Panc1 (cell line): ENCODE measurements around the gene ACTR6.

Experiments
- CTCF ChIP-seq: fragments of 450-650 bp; IDR thresholded peaks from 2 replicates; pipeline ENCODE4 v1.5.1; 2017; ENCODE audit warnings: mild to moderate bottlenecking
- POLR2AphosphoS5 ChIP-seq: IDR thresholded peaks from 2 replicates; pipeline ENCODE4 v1.6.1; 2012; ENCODE audit warnings: mild to moderate bottlenecking, low read depth, low read length, moderate library complexity
- REST ChIP-seq, 2 experiments: IDR thresholded peaks; 2 replicates each; pipeline ENCODE4 v1.6.1; 2011 to 2012; ENCODE audit warnings: low read depth in 2 of 2, control low read depth in 1 of 2, low read length in 1 of 2, mild to moderate bottlenecking in 1 of 2, moderate library complexity in 1 of 2; ENCODE audit not compliant: insufficient read depth in 1 of 2
- TCF7L2 ChIP-seq: IDR thresholded peaks from 2 replicates; pipeline ENCODE4 v1.6.1; 2011; ENCODE audit warnings: mild to moderate bottlenecking, low read depth, low read length, inconsistent platforms

- TF ChIP-seq CTCF (no peak), POLR2AphosphoS5 (no peak), REST (IDR thresholded peaks at IDR 0.05; ENCODE audit: insufficient read depth in 1 of 2, low read depth in 2 of 2, low read length in 1 of 2) (no peak), TCF7L2 (no peak)
Measured at GRCh38 chr12:100248886-100249285, 48.3 kb downstream of the ACTR6 start.
